ENCODE results near the gene CCDC40.

The CCDC40 gene

DNA sequence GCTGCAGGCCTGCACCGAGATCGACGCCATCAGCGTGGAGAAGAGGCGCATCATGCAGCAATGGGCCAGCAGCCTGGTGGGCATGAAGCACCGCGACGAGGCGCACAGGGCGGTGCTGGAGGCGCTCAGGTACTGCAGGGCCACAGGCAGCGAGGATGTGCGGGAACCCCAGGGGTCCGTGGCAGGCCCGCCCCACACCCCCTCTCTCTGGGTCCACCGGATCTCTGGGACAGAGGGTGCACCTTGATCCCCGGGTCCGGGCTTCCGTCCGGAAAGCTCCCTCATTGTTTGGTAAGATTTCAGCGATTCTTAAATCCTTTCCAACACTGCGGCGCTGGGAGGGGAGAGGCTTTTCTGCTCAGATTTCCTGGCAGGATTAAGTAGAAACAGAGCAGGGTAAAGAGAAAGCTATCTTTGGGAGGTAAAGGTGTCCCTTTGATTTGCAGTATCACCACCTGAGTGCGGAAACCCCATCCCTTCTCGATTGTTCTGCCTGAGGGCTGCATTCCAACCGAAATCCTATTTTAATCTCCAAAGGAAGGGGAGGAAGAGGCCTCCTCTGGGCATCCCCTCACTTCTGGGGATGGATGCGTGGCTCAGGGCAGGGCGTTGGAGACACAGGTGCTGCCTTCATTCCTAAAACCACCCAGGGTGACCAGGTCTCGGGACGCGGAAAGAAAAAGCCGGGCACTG is 29.2 kb downstream of the CCDC40 start:
- DNase-seq (ENCODE audit: insufficient read length, low spot score) (no peak), FAIRE-seq (no peak)
- TF ChIP-seq, protein P1, sequence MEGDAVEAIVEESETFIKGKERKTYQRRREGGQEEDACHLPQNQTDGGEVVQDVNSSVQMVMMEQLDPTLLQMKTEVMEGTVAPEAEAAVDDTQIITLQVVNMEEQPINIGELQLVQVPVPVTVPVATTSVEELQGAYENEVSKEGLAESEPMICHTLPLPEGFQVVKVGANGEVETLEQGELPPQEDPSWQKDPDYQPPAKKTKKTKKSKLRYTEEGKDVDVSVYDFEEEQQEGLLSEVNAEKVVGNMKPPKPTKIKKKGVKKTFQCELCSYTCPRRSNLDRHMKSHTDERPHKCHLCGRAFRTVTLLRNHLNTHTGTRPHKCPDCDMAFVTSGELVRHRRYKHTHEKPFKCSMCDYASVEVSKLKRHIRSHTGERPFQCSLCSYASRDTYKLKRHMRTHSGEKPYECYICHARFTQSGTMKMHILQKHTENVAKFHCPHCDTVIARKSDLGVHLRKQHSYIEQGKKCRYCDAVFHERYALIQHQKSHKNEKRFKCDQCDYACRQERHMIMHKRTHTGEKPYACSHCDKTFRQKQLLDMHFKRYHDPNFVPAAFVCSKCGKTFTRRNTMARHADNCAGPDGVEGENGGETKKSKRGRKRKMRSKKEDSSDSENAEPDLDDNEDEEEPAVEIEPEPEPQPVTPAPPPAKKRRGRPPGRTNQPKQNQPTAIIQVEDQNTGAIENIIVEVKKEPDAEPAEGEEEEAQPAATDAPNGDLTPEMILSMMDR (IDR thresholded peaks at IDR 0.05; ENCODE audit: insufficient read depth, missing control alignments), result no peak

DNA sequence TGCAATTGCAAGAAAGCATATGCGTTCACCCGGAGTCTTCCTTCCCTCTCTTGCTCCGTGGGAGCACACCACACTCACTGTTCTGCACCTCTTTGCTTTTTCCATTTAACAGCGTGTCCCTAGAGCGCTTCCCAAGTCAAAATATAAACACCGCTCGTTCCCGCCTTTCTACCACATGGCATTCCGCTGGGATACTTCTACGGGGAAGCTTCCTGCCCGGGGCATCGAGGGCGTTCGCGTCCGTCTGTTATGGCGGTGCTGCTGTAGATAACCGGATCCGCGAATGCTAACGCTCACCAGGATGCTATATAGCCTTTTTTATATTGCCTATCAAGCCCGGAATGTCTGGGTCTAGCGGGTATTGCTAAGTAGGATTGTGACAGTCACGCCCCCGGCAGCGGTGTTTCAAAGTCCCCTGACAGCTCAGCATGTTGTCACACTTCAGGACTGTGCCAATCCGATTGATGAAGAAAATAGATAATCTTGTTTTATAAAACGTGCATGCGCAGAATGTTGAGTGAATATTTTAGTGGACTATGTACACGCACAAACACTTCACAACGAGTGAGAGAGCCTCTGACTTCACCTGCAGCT is 31.0 kb downstream of the CCDC40 start:
- FAIRE-seq, result no peak
- TF ChIP-seq, protein P1 (IDR thresholded peaks at IDR 0.05; ENCODE audit: insufficient read depth, missing control alignments), result no peak
- no peak for DNase-seq (ENCODE audit: insufficient read length, low spot score)

DNA sequence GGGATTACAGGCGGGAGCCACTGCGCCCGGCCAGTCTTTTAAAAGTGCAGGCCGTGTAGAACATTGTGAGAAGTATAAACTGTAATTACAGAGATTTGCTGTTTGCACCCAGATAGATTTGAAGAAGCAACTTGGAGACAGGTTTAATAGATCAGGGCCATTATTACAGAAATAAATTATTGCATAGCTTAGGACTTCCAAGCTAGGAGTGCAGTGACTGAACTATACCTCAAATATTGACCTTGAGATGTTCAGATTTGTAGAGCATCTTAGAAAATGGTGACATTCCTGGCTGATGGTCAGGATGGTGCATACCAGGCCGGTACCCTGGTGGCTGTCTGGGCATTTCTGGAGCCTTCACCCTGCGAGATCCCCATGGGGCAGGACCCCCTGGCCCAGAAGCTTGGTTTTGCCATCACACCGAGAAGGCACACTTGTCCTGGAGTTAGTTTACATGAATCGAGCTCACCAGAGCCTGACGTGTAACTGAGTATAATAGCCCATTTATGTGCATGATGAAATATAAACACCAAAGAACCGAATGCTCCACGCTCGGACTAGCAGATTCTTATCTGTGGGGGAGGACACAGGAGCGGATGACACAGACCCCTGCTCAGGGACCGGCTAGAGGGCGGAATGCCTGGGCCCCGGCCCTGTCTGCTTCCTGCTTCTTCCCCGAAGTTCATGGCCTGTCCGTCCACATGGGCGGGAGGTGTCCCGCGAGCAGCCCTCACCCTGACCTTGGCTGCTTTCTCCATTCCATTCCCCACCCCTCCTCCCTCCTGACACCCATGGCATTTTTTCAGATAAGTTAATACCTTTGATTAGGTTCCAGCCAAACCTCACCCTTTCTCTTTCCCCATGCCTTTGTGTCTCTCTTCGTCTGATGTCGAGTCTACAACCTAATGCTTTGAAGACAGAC is 32.1 kb downstream of the CCDC40 start:
- DNase-seq (ENCODE audit: insufficient read length, low spot score) (no peak), FAIRE-seq (no peak)

DNA sequence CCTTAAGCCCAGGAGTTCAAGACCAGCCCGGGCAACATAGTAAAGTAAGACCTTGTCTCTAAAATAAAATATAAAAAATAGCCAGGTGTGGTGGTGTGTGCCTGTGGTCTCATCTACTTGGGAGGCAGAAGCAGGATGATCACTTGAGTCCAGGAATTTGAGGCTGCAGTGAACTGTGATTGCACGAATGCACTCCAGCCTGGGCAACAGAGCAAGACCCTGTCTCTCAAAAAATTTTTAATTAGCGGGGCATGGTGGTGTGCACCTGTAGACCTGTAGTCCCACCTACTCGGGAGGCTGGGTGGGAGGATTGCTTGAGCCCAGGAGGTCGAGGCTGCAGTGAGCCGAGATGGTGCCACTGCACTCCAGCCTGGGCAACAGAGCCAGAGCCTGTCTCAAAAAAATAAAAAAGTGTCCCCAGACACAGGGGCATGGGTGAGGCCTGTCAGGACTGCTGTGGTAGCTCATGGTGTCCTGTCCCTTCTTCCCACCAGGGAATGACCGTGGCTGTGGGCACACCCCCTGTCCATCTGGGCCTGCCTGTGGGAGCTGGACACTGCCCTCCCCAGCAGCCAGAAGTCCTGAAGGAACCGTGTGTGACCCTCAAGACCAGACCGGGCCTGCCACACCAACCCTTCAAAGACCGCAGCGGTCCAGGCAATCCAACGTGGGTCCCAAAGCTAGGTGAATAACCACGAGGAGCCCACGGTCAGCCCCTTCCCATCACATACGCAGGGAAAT is 34.1 kb downstream of the CCDC40 start:
- TF ChIP-seq, protein P1 (IDR thresholded peaks at IDR 0.05; ENCODE audit: insufficient read depth, missing control alignments), result no peak
- no peak for FAIRE-seq
- DNase-seq (ENCODE audit: insufficient read length, low spot score), result no peak

More for the DNA sequence above, 32.1 kb downstream of the CCDC40 start:
- TF ChIP-seq, protein P1 (IDR thresholded peaks at IDR 0.05; ENCODE audit: insufficient read depth, missing control alignments), result no peak

DNA sequence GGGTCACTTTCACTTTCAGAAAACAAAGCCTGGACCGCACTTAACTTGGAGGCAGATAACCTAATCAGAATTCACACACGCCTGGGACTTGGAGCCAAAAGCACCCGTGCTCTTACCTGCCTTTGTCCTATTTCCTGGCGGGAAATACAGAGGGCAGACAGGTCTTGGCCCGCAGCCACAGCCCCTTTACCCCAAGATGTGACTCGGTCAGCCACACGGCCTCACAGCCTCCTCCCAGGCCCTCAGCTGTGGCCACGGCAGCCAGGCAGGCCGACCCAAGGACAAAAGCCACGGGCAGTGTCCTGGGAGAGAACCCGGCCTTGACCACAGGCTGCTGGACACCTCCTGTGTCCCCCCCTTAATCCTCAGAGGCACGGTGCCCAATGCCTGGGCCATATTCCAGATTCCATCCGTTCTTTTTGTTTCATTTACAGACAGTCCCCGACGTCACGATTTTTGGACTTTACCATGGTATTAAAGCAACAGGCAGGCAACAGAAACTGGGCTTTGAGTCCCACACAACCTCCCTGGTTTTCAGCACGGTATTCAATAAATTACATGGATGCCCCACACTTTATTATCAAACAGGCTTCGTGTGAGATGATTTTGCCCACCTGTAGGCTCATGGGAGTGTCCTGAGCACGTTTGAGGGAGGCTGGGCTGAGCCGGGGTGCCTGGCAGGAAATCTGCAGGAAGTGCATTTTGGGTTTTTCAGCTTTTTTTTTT is 34.8 kb downstream of the CCDC40 start:
- TF ChIP-seq, protein P1 (IDR thresholded peaks at IDR 0.05; ENCODE audit: insufficient read depth, missing control alignments), result no peak
- FAIRE-seq (no peak), DNase-seq (ENCODE audit: insufficient read length, low spot score) (no peak)

DNA sequence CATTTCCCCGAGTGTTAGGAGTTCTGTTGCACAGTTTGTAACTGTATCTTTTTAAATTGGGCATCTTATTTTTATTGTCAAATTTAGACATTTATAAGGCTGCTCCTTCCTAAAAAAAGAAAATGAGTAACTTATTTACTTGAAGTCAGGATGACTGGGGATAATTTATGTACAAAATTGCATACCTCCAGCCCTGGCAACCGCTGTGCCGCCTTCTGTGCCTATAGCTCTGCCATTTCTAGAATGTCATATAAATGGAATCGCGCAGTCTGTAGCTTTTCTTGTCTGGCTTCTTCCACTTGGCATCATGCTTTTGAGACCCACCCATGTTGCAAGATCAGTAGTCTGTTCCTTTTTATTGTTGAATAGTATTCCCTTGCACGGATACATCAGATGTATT is 36.0 kb downstream of the CCDC40 start:
- DNase-seq (ENCODE audit: insufficient read length, low spot score) (no peak), FAIRE-seq (no peak)
- TF ChIP-seq, protein P1 (IDR thresholded peaks at IDR 0.05; ENCODE audit: insufficient read depth, missing control alignments), result no peak
